Choroid plexus epithelial cell (primary cell): Measurements from ENCODE around the gene FOXP1.

Experiments used
- DNase-seq: peaks from one replicate; pipeline ENCODE4 v3.0.0-alpha.2; 2010; ENCODE audit warnings: low read depth
- H3K4me3 ChIP-seq: 2 replicates; pipeline ENCODE4 v1.5.1; 2011; ENCODE audit warnings: low read depth, mild to moderate bottlenecking, control low read depth, low read length, moderate library complexity
- CTCF ChIP-seq: conservative IDR thresholded peaks from 2 replicates; pipeline ENCODE4 v1.5.1; 2011; ENCODE audit warnings: low read depth, mild to moderate bottlenecking, control low read depth, inconsistent platforms, low read length, moderate library complexity

FOXP1 gene

GRCh38 chr3:71458895-71459294 lies 124.6 kb downstream of the FOXP1 start:
- H3K4me3 ChIP-seq = no peak overlapping the region
- TF ChIP-seq CTCF = no peak
- DNase-seq = no peak

GRCh38 chr3:71456826-71457225 lies 126.7 kb downstream of the FOXP1 start:
- no peak overlapping the region for H3K4me3 ChIP-seq
- no peak for TF ChIP-seq CTCF
- DNase-seq = no peak

GRCh38 chr3:71456156-71456555 lies 127.4 kb downstream of the FOXP1 start:
- peak; percentile 51 for TF ChIP-seq CTCF
- H3K4me3 ChIP-seq = peak overlapping the region; percentile 29
- peak; percentile 49 for DNase-seq

- no peak for DNase-seq
- no peak for TF ChIP-seq CTCF
These were observed 128.8 kb downstream of the FOXP1 start for GRCh38 chr3:71454512-71455403.

GRCh38 chr3:71453822-71454511 lies 129.6 kb downstream of the FOXP1 start:
- no peak overlapping the region for H3K4me3 ChIP-seq
- DNase-seq = no peak
- TF ChIP-seq CTCF = no peak

More at GRCh38 chr3:71454512-71455403, 128.8 kb downstream of the FOXP1 start:
- H3K4me3 ChIP-seq = no peak overlapping the region

GRCh38 chr3:71453319-71453718 lies 130.2 kb downstream of the FOXP1 start:
- no peak overlapping the region for H3K4me3 ChIP-seq
- TF ChIP-seq CTCF = no peak
- DNase-seq = no peak
